ENCODE measurements around the gene CMBL.
"Not testable (repeated sequence)": the region's sequence is repeated elsewhere in the genome, so short reads cannot be mapped to it uniquely, and the experiment has no call there.

Gene CMBL

DNA sequence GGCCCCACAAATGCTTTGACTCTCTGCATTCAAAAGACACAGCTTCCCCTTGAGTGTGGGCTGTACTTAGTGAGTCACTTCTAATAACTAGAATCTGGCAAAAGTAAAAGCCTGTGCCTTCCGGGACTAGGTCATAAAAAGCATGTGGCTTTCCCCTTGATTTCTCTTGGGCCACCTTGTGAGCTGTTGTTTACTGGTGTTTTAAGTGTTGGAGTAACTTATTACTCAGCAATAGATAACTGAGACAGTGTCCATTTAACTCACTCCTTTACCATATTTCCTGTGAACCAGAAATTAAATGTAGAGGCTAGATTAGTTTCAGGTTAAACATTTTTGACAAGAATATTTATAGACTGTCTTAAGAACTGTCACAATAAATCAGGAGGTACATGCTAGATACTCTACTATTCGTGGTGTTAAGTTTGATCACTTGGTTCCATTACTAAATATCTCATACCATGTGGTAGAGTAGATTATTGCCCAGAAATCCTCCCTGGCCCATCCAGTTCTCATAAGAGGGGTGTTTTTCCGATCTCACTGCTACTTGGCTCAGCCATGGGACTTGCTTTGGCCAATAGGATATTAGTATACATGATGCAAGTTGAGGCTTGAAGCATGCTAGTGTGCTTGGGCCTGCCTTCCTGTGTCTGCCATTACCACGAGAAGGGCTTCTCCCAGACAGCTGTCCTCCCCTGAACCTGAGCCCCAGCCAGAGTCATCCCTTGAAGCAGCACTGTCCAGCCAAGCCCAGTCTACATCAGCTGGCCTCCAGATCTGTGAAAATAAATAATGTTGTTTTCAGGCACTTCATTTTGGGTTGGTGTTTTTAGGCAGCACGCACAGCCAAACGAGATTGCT is 10.4 kb upstream of the CMBL start:
- no peak for DNase-seq (ENCODE audit: extremely low spot score)
- CTCF ChIA-PET, result interaction anchor here (1.5 to 2.1 kb wide), 2 partner anchors 26 to 34 kb away, joined by 3 to 5 read pairs; no protein-coding TSS in a partner anchor
- POLR2A ChIA-PET, result no interaction called here
- TF ChIP-seq, protein P1, sequence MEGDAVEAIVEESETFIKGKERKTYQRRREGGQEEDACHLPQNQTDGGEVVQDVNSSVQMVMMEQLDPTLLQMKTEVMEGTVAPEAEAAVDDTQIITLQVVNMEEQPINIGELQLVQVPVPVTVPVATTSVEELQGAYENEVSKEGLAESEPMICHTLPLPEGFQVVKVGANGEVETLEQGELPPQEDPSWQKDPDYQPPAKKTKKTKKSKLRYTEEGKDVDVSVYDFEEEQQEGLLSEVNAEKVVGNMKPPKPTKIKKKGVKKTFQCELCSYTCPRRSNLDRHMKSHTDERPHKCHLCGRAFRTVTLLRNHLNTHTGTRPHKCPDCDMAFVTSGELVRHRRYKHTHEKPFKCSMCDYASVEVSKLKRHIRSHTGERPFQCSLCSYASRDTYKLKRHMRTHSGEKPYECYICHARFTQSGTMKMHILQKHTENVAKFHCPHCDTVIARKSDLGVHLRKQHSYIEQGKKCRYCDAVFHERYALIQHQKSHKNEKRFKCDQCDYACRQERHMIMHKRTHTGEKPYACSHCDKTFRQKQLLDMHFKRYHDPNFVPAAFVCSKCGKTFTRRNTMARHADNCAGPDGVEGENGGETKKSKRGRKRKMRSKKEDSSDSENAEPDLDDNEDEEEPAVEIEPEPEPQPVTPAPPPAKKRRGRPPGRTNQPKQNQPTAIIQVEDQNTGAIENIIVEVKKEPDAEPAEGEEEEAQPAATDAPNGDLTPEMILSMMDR (IDR thresholded peaks at IDR 0.05; ENCODE audit: control extremely low read depth, extremely low read depth, low read depth, missing control alignments), result no peak

DNA sequence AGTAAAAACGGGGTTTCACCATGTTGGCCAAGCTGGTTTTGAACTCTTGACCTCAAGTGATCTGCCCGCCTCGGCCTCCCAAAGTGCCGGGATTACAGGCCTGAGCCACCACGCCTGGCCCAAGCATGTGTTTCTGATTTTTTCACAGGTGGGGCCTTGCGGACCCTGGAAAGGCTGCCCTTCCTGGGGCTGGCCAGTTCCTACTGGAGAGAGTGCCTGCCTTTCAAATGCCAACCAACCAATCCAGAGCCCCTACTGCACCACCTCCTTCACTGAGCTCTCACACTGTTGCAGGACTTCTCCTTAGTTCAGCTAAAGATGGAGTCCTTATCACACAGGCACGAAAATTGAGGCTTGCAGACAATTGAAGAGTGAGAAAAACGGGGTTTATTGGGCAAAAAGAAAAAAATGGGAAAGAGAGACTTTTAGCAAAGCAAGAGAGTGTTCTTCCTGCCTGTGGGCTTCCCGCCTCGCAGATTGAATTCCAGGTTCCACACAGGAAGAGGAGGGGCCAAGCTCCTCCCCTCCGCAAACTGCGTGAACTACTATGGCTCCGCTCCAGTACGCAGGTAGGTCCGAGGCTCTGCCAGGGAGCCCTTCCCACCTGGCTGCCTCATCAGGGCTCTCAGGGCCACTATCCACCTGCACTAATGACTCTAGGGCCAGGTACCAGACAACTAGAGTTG is 8.3 kb upstream of the CMBL start:
- POLR2A ChIA-PET, result no interaction called here

DNA sequence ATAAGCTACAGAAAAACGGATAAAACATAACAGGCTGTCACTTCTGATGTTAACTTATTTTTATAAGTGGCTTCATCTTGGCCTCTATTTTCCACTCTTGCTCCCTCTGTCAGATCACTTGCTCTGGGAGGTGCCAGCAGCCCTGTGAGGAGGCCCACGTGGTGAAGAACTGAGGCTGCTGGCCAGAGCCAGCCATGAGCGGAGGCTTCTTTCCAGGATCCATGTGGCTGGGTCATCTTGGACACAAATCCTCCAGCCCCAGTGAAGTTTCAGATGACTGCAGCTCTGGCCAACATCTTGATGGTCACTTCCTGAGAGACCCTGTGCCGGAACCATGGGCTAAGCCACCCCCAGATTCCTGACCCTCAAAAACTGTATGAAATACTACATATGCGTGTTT is 7.5 kb upstream of the CMBL start:
- ChIA-PET POLR2A (no interaction called here), CTCF (interaction anchor here (1.8 kb wide), 1 partner anchor 11 kb away, joined by 4 read pairs; no protein-coding TSS in a partner anchor)
- TF ChIP-seq, protein P1 (IDR thresholded peaks at IDR 0.05; ENCODE audit: control extremely low read depth, extremely low read depth, low read depth, missing control alignments), result no peak
- no peak for DNase-seq (ENCODE audit: extremely low spot score)

More for the DNA sequence above, 8.3 kb upstream of the CMBL start:
- CTCF ChIA-PET, result interaction anchor here (1.8 kb wide), 1 partner anchor 10 kb away, joined by 4 read pairs; no protein-coding TSS in a partner anchor
- no peak for DNase-seq (ENCODE audit: extremely low spot score)
- TF ChIP-seq, protein P1 (IDR thresholded peaks at IDR 0.05; ENCODE audit: control extremely low read depth, extremely low read depth, low read depth, missing control alignments), result no peak

DNA sequence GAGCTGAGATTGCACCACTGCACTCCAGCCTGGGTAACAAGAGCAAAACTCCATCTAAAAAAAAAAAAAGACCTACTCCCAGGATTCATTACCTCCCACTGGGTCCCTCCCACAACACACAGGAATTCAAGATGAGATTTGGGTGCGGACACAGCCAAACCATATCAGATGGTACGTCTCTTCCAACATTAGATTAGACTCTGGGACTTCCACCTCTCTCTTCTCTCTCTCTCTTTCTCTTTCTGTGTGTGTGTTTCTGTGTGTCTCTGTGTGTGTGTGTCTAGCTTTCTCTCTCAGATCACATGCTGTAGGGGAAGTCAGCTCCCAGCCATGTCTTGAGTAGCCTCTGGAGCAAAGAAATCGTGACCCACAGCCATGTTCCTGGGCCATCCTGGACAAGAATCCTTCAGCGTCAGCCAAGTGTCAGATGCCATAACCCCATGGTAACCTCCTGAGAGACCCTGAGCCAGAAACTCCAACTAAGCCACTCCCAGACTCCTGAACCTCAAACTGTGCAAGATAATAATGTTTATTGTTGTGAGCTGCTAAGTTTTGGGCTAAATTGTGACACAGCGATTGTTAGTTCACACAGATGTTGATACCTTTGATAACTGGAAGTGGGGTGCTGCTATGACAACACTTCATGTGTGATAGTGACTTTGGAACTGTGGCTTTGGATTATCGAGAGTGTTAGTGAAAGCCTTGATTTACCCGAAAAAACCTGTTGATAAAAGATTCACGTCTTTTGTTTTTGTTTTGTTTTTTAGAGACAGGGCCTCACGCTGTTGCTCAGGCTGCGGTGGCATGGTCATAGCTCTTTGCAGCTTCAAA is 4.1 kb upstream of the CMBL start:
- TF ChIP-seq, protein P1 (IDR thresholded peaks at IDR 0.05; ENCODE audit: control extremely low read depth, extremely low read depth, low read depth, missing control alignments), result no peak
- DNase-seq (ENCODE audit: extremely low spot score), result no peak
- POLR2A ChIA-PET, result no interaction called here
- CTCF ChIA-PET, result interaction anchor here (1.4 to 1.5 kb wide), 2 partner anchors 15 to 19 kb away, joined by 3 read pairs; no protein-coding TSS in a partner anchor

DNA sequence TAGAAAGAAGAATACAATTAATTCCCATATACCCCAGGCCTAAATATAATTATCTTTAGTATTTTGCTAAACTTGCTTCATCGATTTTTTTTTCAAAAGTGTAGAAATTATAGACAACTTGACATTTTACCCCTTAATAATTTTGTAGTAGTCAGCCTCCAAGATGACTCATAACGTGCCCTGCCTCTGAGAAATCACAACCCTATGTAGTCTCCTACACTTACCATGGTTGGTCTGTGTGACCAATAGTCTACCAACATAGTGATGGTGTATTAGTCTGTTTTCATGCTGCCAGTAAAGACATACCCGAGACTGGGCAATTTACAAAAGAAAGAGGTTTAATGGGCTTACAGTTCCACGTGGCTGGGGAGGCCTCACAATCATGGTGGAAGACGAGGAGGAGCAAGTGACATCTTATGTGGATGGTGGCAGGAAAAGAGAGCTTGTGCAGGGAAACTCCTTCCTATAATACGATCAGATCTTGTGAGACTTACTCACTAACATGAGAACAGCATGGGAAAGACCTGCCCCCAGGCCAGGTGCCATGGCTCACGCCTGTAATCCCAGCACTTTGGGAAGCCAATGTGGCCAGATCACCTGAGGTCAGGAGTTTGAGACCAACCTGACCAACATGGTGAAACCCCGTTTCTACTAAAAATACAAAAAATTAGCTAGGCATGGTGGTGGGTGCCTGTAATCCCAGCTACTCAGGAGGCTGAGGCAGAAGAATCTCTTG is 3.3 kb upstream of the CMBL start:
- DNase-seq (ENCODE audit: extremely low spot score), result not testable (repeated sequence)
- CTCF ChIA-PET, result interaction anchor here (1.2 to 1.4 kb wide), 2 partner anchors 20 to 27 kb away, joined by 3 to 5 read pairs; no protein-coding TSS in a partner anchor

DNA sequence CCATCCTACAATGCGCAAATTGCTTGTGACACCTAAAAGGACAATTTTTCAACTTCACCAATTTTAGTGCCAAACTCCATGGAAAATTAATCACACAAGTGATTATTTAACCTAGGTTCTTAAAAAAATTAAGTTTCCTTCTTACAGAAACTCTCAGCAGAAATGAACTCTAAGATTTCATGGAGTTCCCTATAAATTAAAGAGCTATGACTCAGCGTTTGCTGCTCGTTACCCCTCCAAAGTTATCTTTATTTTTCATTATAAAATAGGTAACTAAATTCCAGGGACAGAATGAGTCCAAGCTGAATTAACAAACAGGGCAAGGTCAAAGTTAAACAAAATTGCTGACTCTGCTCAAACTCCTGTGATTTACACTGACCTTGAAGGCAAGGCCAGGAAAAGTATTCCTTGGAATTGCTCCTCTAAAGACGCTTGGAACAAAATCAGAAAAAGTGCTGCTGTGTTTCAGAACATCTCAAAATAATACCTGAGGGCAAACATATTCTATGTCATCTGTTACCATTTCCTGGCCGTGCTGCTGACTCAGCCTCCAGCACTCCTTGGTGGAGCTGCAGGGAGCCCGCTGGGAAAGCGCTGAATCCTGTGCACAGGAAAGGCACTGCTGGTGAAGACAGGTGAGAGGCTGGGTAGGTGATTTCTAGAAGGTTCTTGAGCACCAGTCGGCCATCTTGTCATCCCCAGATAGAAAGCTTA is 2.5 kb upstream of the CMBL start:
- TF ChIP-seq, protein P1 (IDR thresholded peaks at IDR 0.05; ENCODE audit: control extremely low read depth, extremely low read depth, low read depth, missing control alignments), result no peak
- ChIA-PET POLR2A (no interaction called here), CTCF (interaction anchor here (1.2 kb wide), 1 partner anchor 26 kb away, joined by 5 read pairs; no protein-coding TSS in a partner anchor)
- no peak for DNase-seq (ENCODE audit: extremely low spot score)

More for the DNA sequence above, 3.3 kb upstream of the CMBL start:
- POLR2A ChIA-PET, result not testable (repeated sequence)

Data from GM10248 (cell line).